Spleen (tissue), 11 donors: Measurements from ENCODE around the gene NADK2. TPM values are rescaled to one million over a fixed set of nuclear protein-coding genes. Genes with fewer than 3 reads are reported as not detected.

Experiments used
- DNase-seq: peaks from one replicate; pipeline ENCODE4 v3.0.0-alpha.2; 2020
- H3K27ac ChIP-seq, 8 donors: fragments of 200-600 bp; sonication (generic) in 7 of 8; 1 replicate in 4 of 8; 2 replicates in 4 of 8; pipeline versions ENCODE4 v1.5.0 to v1.8.0; 2016 to 2021; ENCODE audit warnings: inconsistent platforms in 4 of 8, mild to moderate bottlenecking in 4 of 8, moderate library complexity in 1 of 8
- H3K27me3 ChIP-seq, 7 donors: fragments of 200-600 bp; sonication (generic) in 6 of 7; replicated peaks in 1 of 7; 1 replicate in 4 of 7; 2 replicates in 3 of 7; pipeline versions ENCODE4 v1.5.0 to v1.8.0; 2016 to 2021; ENCODE audit warnings: inconsistent platforms in 3 of 7, mild to moderate bottlenecking in 1 of 7
- H3K36me3 ChIP-seq, 6 donors: fragments of 200-600 bp; sonication (generic) in 5 of 6; 1 replicate in 4 of 6; 2 replicates in 2 of 6; pipeline versions ENCODE4 v1.5.0 to v1.8.0; 2016 to 2021; ENCODE audit warnings: inconsistent platforms in 2 of 6
- H3K4me1 ChIP-seq, 6 donors: fragments of 200-600 bp; sonication (generic) in 5 of 6; 1 replicate in 3 of 6; 2 replicates in 3 of 6; pipeline versions ENCODE4 v1.5.0 to v1.8.0; 2016 to 2021; ENCODE audit warnings: inconsistent platforms in 3 of 6
- H3K4me3 ChIP-seq, 8 donors: fragments of 200-600 bp; sonication (generic) in 7 of 8; 1 replicate in 4 of 8; 2 replicates in 4 of 8; pipeline versions ENCODE4 v1.5.0 to v1.8.0; 2016 to 2021; ENCODE audit warnings: inconsistent platforms in 4 of 8, mild to moderate bottlenecking in 4 of 8, moderate library complexity in 2 of 8
- H3K9me3 ChIP-seq, 8 donors: fragments of 200-600 bp; sonication (generic) in 7 of 8; 1 replicate in 4 of 8; 2 replicates in 4 of 8; pipeline versions ENCODE4 v1.5.0 to v1.8.0; 2016 to 2021; ENCODE audit warnings: inconsistent platforms in 4 of 8
- CTCF ChIP-seq, 11 experiments: fragments of 200-600 bp in 7 of 11; fragments of 450-650 bp in 4 of 11; sonication (generic) in 4 of 11; IDR thresholded peaks in 8 of 11; conservative IDR thresholded peaks in 3 of 11; 1 replicate in 7 of 11; 2 replicates in 4 of 11; pipeline versions ENCODE4 v1.4.0 to v1.8.0; 2016 to 2021; ENCODE audit warnings: antibody characterized with exemption in 11 of 11, inconsistent platforms in 4 of 11, mild to moderate bottlenecking in 1 of 11
- POLR2A ChIP-seq, 3 donors: fragments of 450-650 bp; IDR thresholded peaks; one replicate each; pipeline ENCODE4 v1.5.1; 2017; ENCODE audit warnings: antibody characterized with exemption in 3 of 3, mild to moderate bottlenecking in 1 of 3
- POLR2AphosphoS5 ChIP-seq, 3 donors: sonication (generic); formaldehyde crosslinking; IDR thresholded peaks; one replicate each; pipeline ENCODE4 v1.5.1; 2017; ENCODE audit warnings: antibody characterized with exemption in 3 of 3
- WGBS, 5 donors: extraction: QIAGEN DNeasy Blood & Tissue Kit in 3 of 5; methylation state at CpG; one replicate each; pipeline versions ENCODE4 v1.1.5 to v1.1.7; 2013 to 2018; 5-methylcytosine and 5-hydroxymethylcytosine counted together
- intact Hi-C: fragments of 100-400 bp; cut with DNase I; formaldehyde crosslinking; loops from one replicate; pipeline ENCODE4 v1.15.0; 2023; ENCODE audit warnings: low total_unique reads
- polyA plus RNA-seq, 3 donors: library from polyadenylated mRNA; stranded (reverse); fragments of 200-250 nt; gene quantifications; one replicate each; pipeline ENCODE4 v1.2.1, GENCODE V29; 2013
- total RNA-seq, 7 donors: library from RNA; depleted of rRNA in 3 of 7; stranded (reverse); fragments of >200 nt in 3 of 7; fragmentation: NEBNext Ultra II Directional in 4 of 7; extraction: Animal tissue kit (Norgen Biotek cat#: 25700) in 4 of 7; gene quantifications; one replicate each; pipeline versions ENCODE4 v1.1.0 to v1.2.1, GENCODE V29; 2016 to 2021
- donor health status: healthy with polysubstance abuse.
- donor health status: DM: no; HTN: no; CAD: no; lungs with moderate emphysema.
- donor health status: DM: no; HTN: no; CAD: no.
- donor health status: Bipolar disorder and iron deficiency.
- donor health status: healthy.
- donor health status: DM: no; HTN: no; CAD: no.
- donor health status: DM: yes; HTN: yes; CAD: no.

Gene NADK2
- total and polyA plus RNA-seq, 10 donors = 5.3 to 21.8 (median 15.9) TPM

GRCh38 chr5:36153726-36154125, 88.0 kb downstream of the NADK2 start:
- H3K4me3 ChIP-seq = peak overlapping the region in 2 of 8 donors; percentile 90 to 97
- intact Hi-C loops = loop anchor here (10.0 kb wide), 1 partner anchor 81 kb away; no protein-coding TSS in a partner anchor
- DNase-seq = no peak
- no peaks in the 10 kb centered on the region for H3K9me3 ChIP-seq
- no peak overlapping the region for H3K27ac ChIP-seq
- no peaks in the 10 kb centered on the region for H3K27me3 ChIP-seq
- peaks cover 0 to 53% (median 10%) of the 10 kb centered on the region in 6 donors for H3K36me3 ChIP-seq
- TF ChIP-seq CTCF (IDR thresholded peaks at IDR 0.05 in 8 of 11, conservative IDR thresholded peaks at IDR 0.05 in 3 of 11) (no peak), POLR2A (IDR thresholded peaks at IDR 0.05) (no peak), POLR2AphosphoS5 (IDR thresholded peaks at IDR 0.05) (no peak)
- WGBS, 5 donors = 79 to 89% (median 84%) methylated on average over 4 of the region's 4 CpGs
- H3K4me1 ChIP-seq = peaks cover 17 to 91% (median 59%) of the 10 kb centered on the region in 6 donors

- 75 to 84% (median 82%) methylated on average over 7 of the region's 7 CpGs for WGBS, 5 donors
These were observed 88.4 kb downstream of the NADK2 start for GRCh38 chr5:36153298-36153677.

GRCh38 chr5:36152324-36153297, 89.1 kb downstream of the NADK2 start:
- H3K27ac ChIP-seq = peak overlapping the region in 6 of 8 donors; percentile 16 to 90 (median 90)
- 4 to 7% (median 5%) methylated on average over 24 of the region's 24 CpGs for WGBS, 5 donors
- peaks cover 0 to 42% (median 9%) of the 10 kb centered on the region in 6 donors for H3K36me3 ChIP-seq
- TF ChIP-seq CTCF (IDR thresholded peaks at IDR 0.05 in 8 of 11, conservative IDR thresholded peaks at IDR 0.05 in 3 of 11) (no peak), POLR2A (IDR thresholded peaks at IDR 0.05) (no peak), POLR2AphosphoS5 (IDR thresholded peaks at IDR 0.05) (no peak)
- H3K4me1 ChIP-seq = peaks cover 17 to 93% (median 56%) of the 10 kb centered on the region in 6 donors
- H3K27me3 ChIP-seq = no peaks in the 10 kb centered on the region
- intact Hi-C loops = loop anchor here (10.0 kb wide), 1 partner anchor 82 kb away; no protein-coding TSS in a partner anchor
- no peaks in the 10 kb centered on the region for H3K9me3 ChIP-seq
- DNase-seq = peak; percentile 80
- peak overlapping the region; percentile 74 to 98 (median 87) for H3K4me3 ChIP-seq

More at GRCh38 chr5:36153298-36153677, 88.4 kb downstream of the NADK2 start:
- intact Hi-C loops = loop anchor here (10.0 kb wide), 1 partner anchor 82 kb away; no protein-coding TSS in a partner anchor
- Histone ChIP-seq H3K4me1 (peaks cover 17 to 93% (median 61%) of the 10 kb centered on the region in 6 donors), H3K27me3 (no peaks in the 10 kb centered on the region), H3K27ac (no peak overlapping the region), H3K9me3 (no peaks in the 10 kb centered on the region), H3K4me3 (peak overlapping the region in 5 of 8 donors; percentile 74 to 97 (median 84)), H3K36me3 (peaks cover 0 to 49% (median 10%) of the 10 kb centered on the region in 6 donors)
- no peak for DNase-seq
- TF ChIP-seq CTCF (IDR thresholded peaks at IDR 0.05 in 8 of 11, conservative IDR thresholded peaks at IDR 0.05 in 3 of 11) (no peak), POLR2AphosphoS5 (IDR thresholded peaks at IDR 0.05) (no peak), POLR2A (IDR thresholded peaks at IDR 0.05) (no peak)
